DND-41 (cell line): ENCODE measurements around the gene C1orf35.

Experiments
- ATAC-seq: fragments of 200-7000 bp; cut with Tn5 transposase; 3 replicates; pipeline ENCODE4 v1.9.1; 2021; ENCODE audit warnings: low read depth; ENCODE audit not compliant: insufficient read depth
- DNase-seq: peaks from one replicate; pipeline ENCODE4 v3.0.0-alpha.2; 2020
- H2AFZ ChIP-seq: 2 replicates; pipeline ENCODE4 v1.6.0; 2012; ENCODE audit warnings: low read depth, low read length
- H3K27ac ChIP-seq: 2 replicates; pipeline ENCODE4 v1.5.1; 2012; ENCODE audit warnings: low read length, inconsistent platforms
- H3K27me3 ChIP-seq: fragments of 200-600 bp; sonication (generic); 2 replicates; pipeline ENCODE4 v1.6.0; 2012; ENCODE audit warnings: low read length, mild to moderate bottlenecking, inconsistent platforms; ENCODE audit not compliant: insufficient read depth, poor library complexity
- H3K36me3 ChIP-seq: 2 replicates; pipeline ENCODE4 v1.5.1; 2012; ENCODE audit warnings: low read length, inconsistent platforms; ENCODE audit not compliant: insufficient read depth
- H3K4me1 ChIP-seq: 2 replicates; pipeline ENCODE4 v1.5.1; 2012; ENCODE audit warnings: mild to moderate bottlenecking, low read length; ENCODE audit not compliant: insufficient read depth
- H3K4me2 ChIP-seq: 2 replicates; pipeline ENCODE4 v1.6.0; 2012; ENCODE audit warnings: mild to moderate bottlenecking, moderate library complexity, low read length, inconsistent platforms; ENCODE audit not compliant: insufficient read depth
- H3K4me3 ChIP-seq, 2 experiments: fragments of 200-600 bp in 1 of 2; shearing (Covaris generic) in 1 of 2; 2 replicates each; pipeline ENCODE4 v1.5.1; 2012 to 2016; ENCODE audit warnings: inconsistent platforms in 2 of 2, low read length in 2 of 2, mild to moderate bottlenecking in 2 of 2, low read depth in 1 of 2, moderate library complexity in 1 of 2
- H3K79me2 ChIP-seq: 2 replicates; pipeline ENCODE4 v1.6.0; 2012; ENCODE audit warnings: low read length, inconsistent platforms; ENCODE audit not compliant: insufficient read depth
- H3K9ac ChIP-seq: 2 replicates; pipeline ENCODE4 v1.6.0; 2012; ENCODE audit warnings: low read depth, mild to moderate bottlenecking, inconsistent platforms, low read length, moderate library complexity
- H3K9me3 ChIP-seq: 2 replicates; pipeline ENCODE4 v1.5.1; 2012; ENCODE audit warnings: low read length, moderate library complexity, mild to moderate bottlenecking, inconsistent platforms; ENCODE audit not compliant: insufficient read depth, severe bottlenecking
- H4K20me1 ChIP-seq: 2 replicates; pipeline ENCODE4 v1.6.0; 2012; ENCODE audit warnings: low read length; ENCODE audit not compliant: insufficient read depth
- CTCF ChIP-seq: IDR thresholded peaks from 2 replicates; pipeline ENCODE4 v1.5.1; 2012; ENCODE audit warnings: borderline replicate concordance, low read length, moderate library complexity, mild to moderate bottlenecking; ENCODE audit not compliant: poor library complexity, severe bottlenecking; ENCODE audit errors: extremely low read depth
- EZH2 ChIP-seq: IDR thresholded peaks from 3 replicates; pipeline ENCODE4 v1.6.1; 2012; ENCODE audit warnings: borderline replicate concordance, low read depth, mild to moderate bottlenecking, moderate library complexity, low read length, inconsistent platforms; ENCODE audit not compliant: severe bottlenecking

C1orf35 gene

GRCh38 chr1:228072658-228073043 lies 30.5 kb downstream of the C1orf35 start:
- Histone ChIP-seq H3K4me1 (no peaks in the 10 kb centered on the region), H3K27me3 (no peaks in the 10 kb centered on the region), H3K9ac (no peak overlapping the region)

GRCh38 chr1:228071839-228072657 lies 31.1 kb downstream of the C1orf35 start:
- peak; percentile 43 for ATAC-seq
- H2AFZ ChIP-seq = no peak overlapping the region
- no peaks in the 10 kb centered on the region for H3K79me2 ChIP-seq
- DNase-seq = no peak
- no peaks in the 10 kb centered on the region for H3K27me3 ChIP-seq
- H3K4me3 ChIP-seq = no peak overlapping the region
- no peak for TF ChIP-seq EZH2
- TF ChIP-seq CTCF = peak; percentile 22
- H3K9me3 ChIP-seq = no peaks in the 10 kb centered on the region
- H3K4me1 ChIP-seq = no peaks in the 10 kb centered on the region
- H3K9ac ChIP-seq = no peak overlapping the region
- peaks cover 36% of the 10 kb centered on the region for H4K20me1 ChIP-seq
- no peak overlapping the region for H3K27ac ChIP-seq
- no peak overlapping the region for H3K4me2 ChIP-seq
- no peaks in the 10 kb centered on the region for H3K36me3 ChIP-seq

More at GRCh38 chr1:228072658-228073043, 30.5 kb downstream of the C1orf35 start:
- no peaks in the 10 kb centered on the region for H3K9me3 ChIP-seq
- no peak overlapping the region for H2AFZ ChIP-seq
- TF ChIP-seq EZH2 (no peak), CTCF (no peak)
- no peaks in the 10 kb centered on the region for H3K79me2 ChIP-seq
- H3K4me3 ChIP-seq = no peak overlapping the region
- H4K20me1 ChIP-seq = peaks cover 38% of the 10 kb centered on the region
- H3K36me3 ChIP-seq = no peaks in the 10 kb centered on the region
- DNase-seq = no peak
- ATAC-seq = no peak
- H3K27ac ChIP-seq = no peak overlapping the region
- no peak overlapping the region for H3K4me2 ChIP-seq

GRCh38 chr1:228070851-228071250 lies 32.3 kb downstream of the C1orf35 start:
- no peaks in the 10 kb centered on the region for H3K27me3 ChIP-seq
- no peak overlapping the region for H3K9ac ChIP-seq
- no peak for TF ChIP-seq EZH2
- TF ChIP-seq CTCF = no peak
- no peak overlapping the region for H2AFZ ChIP-seq
- no peak overlapping the region for H3K4me3 ChIP-seq
- ATAC-seq = peak; percentile 15; the same call in 2 of the 3 replicates
- H3K9me3 ChIP-seq = no peaks in the 10 kb centered on the region
- DNase-seq = no peak
- no peaks in the 10 kb centered on the region for H3K79me2 ChIP-seq
- H3K27ac ChIP-seq = no peak overlapping the region
- no peaks in the 10 kb centered on the region for H3K4me1 ChIP-seq
- H3K4me2 ChIP-seq = no peak overlapping the region
- peaks cover 28% of the 10 kb centered on the region for H4K20me1 ChIP-seq
- H3K36me3 ChIP-seq = no peaks in the 10 kb centered on the region
